HL-60 (cell line): ENCODE results near the gene SLC13A2.

Experiments
- POLR2AphosphoS5 ChIP-seq: IDR thresholded peaks from 2 replicates; pipeline ENCODE4 v1.6.1; 2012; ENCODE audit warnings: low read depth
- SPI1 ChIP-seq: IDR thresholded peaks from 2 replicates; pipeline ENCODE4 v1.6.1; 2012; ENCODE audit warnings: low read depth, mild to moderate bottlenecking, borderline replicate concordance
- TF ChIP-seq, protein P1 (sequence below): IDR thresholded peaks from one replicate; pipeline ENCODE4 v1.5.1; 2011; ENCODE audit warnings: low read length, control low read depth, inconsistent platforms; ENCODE audit not compliant: insufficient read depth

DNA sequence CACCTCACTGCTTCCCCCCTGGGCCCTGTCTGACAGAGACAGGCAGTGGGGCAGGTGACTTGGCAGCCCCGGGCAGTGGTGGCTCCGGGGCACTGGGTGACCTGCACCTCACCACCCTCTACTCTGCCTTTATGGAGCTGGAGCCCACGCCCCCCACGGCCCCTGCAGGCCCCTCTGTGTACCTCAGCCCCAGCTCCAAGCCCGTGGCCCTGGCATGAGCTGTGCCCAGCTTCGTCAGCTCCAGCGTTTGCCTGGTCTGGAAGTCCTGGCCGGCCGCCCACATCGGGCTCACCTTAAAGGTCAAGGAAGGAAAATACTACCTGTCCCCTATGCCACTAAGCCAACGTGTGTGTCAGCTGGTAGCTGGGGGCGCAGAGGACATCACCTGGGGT, 63.8 kb downstream of the SLC13A2 start:
- TF ChIP-seq, protein P1, sequence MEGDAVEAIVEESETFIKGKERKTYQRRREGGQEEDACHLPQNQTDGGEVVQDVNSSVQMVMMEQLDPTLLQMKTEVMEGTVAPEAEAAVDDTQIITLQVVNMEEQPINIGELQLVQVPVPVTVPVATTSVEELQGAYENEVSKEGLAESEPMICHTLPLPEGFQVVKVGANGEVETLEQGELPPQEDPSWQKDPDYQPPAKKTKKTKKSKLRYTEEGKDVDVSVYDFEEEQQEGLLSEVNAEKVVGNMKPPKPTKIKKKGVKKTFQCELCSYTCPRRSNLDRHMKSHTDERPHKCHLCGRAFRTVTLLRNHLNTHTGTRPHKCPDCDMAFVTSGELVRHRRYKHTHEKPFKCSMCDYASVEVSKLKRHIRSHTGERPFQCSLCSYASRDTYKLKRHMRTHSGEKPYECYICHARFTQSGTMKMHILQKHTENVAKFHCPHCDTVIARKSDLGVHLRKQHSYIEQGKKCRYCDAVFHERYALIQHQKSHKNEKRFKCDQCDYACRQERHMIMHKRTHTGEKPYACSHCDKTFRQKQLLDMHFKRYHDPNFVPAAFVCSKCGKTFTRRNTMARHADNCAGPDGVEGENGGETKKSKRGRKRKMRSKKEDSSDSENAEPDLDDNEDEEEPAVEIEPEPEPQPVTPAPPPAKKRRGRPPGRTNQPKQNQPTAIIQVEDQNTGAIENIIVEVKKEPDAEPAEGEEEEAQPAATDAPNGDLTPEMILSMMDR = no peak
- TF ChIP-seq POLR2AphosphoS5 = no peak
- TF ChIP-seq SPI1 = no peak
